GM19463 (cell line): Measurements from ENCODE around the gene SLC6A9.

Source experiments
- ATAC-seq: cut with Tn5 transposase; IDR thresholded peaks from one replicate; pipeline ENCODE4 v1.9.1; 2021; ENCODE audit warnings: mild to moderate bottlenecking, moderate library complexity; ENCODE audit not compliant: unreplicated experiment

Gene SLC6A9

DNA sequence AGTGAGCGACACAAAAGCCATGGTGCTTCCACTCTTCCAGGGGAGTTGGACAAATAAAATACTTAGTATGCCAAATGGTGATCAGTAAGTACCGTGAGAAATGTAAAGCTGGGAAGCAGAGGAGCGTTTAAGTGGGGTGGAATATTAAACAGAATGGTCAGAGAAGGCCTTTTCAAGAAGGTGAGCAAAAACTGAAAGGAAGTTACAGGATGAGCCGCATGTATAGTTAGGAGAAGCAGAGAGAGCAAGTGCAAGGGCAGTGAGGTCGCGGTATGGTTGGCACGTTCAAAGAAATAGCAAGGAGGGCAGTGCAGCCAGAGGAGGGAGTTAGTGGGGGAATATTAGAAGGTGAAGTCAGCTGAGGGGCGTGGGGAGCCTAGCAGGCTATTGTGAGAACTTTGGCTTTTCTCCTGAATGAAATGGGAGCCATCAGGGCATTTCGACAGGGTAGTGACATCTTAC is 57.2 kb downstream of the SLC6A9 start:
- no peak for ATAC-seq

DNA sequence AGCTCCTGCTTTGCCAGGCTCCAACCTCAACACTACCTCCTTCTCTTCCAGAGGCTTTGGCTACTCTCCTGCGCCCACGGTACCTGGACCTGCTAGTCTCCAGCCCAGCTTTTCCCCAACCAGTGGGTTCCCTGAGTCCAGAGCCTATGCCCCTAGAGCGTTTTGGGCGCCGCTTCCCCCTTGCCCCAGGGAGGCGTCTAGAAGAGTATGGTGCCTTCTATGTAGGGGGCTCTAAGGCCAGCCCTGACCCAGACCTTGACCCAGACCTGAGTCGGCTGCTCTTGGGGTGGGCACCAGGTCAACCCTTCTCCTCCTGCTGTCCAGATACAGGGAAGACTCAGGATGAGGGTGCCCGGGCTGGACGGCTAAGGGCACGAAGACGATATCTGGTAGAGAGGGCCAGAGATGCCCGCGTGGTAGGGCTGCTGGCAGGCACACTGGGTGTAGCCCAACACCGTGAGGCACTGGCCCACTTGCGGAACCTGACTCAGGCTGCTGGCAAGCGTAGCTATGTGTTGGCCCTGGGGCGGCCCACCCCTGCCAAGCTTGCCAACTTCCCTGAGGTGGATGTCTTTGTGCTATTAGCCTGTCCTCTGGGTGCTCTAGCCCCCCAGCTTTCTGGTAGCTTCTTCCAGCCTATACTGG is 59.8 kb downstream of the SLC6A9 start:
- no peak for ATAC-seq

DNA sequence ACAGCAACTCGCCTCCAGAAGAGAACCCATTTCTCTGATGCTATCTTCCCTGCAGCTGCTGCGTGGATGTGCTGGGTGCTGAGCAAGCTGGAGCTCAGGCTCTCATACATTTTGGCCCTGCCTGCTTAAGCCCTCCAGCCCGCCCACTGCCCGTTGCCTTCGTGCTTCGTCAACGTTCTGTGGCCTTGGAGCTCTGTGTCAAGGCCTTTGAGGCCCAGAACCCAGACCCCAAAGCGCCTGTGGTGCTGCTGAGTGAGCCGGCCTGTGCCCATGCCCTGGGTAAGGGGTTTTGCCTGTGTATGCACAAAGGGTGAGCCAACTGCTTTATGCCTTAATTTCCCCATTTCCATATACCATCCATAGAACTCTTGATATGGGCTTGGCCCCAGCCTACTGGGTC is 60.4 kb downstream of the SLC6A9 start:
- no peak for ATAC-seq

DNA sequence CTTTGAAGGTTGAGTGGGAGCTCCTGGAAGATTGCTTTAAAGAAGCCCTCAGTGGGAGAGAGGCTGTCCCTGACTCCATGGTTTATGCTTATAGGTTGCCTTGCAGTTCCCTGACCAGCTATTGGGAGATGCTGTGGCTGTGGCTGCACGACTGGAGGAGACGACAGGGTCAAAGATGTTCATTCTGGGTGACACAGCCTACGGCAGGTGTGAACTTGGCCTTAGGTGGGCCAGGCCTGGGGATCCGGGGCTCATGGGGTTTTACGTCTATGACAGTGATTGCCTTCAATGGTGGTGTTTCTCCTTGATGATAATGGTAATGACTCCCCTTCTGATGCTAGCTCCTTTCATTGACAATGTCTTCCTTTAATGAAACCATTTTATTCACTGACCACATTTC is 60.8 kb downstream of the SLC6A9 start:
- no peak for ATAC-seq

DNA sequence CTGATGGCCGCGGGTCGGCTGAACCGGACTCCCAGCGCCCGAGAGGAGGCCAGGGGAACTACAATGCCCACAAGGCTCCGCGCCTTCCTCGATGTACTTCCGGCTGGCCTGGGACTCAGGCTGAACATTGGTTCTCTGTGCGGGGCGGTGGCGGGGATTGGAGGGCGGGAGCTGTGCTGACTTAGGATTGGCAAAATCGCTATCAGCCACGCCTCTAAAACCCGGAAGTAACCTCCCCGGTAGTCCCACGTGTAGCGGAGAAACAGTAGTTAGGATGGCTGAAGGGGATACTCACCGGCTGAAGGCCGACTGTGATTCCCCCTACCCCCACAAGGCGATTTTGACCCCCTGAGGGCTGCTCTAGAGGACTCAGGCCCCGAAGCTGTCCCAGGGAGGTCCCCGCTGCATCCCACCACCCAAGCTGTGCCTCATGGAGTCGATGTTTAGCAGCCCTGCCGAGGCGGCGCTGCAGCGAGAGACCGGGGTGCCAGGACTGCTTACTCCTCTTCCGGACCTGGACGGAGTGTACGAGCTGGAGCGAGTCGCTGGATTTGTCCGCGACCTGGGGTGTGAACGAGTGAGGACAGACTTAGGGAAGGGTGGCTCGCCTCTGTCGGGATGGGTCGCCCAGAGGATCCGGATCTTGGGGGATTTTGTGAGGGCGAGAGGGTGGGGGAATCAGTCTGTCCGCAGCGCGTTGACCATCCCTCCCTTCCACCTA is 61.4 kb downstream of the SLC6A9 start, which contains the start of gene DPH2:
Gene DPH2, plus strand, starts transcription at position 265 of the 721 bp plus-strand sequence. Its CDS starts 166 bp downstream, at position 431.
- ATAC-seq = peak; percentile 91

DNA sequence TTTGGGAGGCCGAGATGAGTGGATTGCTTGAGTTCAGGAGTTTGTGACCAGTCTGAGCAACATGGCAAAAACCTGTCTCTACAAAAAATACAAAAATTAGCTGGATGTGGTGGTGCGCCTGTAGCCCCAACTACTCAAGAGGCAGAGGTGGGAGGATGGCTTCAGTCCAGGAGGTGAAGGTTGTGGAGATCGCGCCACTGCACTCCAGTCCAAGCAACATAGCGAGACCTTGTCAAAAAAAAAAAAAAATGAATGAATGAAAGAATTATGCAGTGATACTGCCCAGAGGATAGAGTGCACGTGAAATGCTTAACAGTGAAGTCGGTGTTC is 61.9 kb downstream of the SLC6A9 start:
- ATAC-seq = no peak

DNA sequence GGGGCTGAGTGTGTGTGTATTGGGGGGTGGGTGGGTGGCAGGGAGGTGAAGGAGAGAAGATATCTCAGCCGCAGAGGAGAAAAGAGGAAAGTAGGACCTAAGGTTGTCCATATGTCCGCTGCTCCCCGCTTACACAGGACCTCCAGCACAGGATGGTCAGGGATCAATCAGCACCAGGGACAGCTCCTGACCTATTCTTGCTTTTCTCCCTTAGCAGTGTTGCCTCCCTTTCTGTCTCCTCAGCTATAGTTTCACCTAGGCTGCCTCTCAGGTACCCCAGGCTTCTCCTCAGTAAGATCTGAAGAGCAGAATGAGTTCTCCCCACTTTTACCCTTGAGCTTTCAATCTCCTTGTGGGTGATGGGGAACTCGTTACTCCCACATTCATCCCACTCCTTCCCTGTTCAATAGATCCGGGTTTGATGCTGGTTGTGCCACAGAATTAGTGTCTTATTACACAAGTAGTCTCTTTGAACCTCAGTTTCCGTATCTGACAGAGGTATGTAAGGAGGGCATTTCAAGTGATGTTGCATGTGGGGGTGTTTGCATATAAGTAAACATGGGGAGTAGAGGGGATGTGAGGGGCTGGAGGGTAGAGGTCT is 62.8 kb downstream of the SLC6A9 start:
- no peak for ATAC-seq

DNA sequence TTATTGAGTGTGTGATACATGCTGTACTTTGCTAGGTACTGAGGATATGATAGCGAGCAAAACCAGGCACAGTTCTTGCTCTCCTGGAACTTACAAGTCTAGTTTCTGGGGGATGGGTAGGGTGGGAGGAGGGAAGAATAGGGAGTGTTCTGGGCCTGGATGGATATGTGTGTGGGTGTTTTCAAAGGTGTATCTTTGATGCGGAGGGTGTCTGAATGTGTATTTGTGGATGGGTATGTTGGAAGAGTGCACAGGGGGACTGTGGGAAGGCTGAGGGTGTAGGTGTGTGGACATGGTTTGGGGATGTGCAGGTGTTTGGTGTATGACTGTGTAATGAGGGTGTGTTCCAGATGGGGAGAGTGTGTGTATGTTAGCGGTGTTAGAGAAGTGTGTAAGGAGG is 65.9 kb downstream of the SLC6A9 start:
- no peak for ATAC-seq

DNA sequence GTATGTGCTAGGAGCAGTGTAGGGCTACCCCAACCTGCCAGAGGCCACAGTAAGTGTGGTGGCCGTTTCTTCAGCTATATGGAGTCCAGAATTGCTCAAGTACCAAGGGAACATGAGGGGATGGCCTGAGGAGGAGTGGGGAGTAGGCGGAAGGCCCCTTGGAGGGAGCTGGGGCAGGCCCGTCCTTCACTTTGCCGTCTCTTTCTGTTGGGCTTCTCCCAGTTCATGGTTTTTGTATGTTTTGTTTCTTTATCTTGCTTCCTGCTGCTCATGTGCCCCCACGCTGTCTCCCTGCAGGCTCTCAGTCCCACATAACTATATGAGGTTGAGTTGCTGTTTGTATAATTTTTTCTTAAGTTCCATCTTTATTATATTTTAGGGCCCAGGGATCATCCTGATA is 67.4 kb downstream of the SLC6A9 start:
- ATAC-seq = no peak

DNA sequence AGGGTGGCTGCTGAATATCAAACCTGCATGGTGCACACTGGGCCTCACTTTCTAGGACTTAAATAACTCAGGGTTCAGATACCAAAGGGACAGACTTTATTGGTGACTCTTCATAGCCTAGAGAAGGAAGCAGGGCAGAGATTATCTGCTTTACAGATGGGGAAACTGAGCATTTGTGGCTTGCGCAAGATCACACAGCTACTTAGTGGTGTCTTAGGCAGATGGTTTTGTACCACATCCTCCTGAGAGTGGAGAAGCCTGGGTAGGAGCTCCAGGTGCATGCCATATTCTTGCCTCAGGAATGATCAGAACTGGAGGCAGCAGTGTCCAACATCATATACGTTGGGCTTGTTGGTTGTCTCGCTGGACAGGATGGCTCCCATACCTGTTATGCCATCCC is 68.3 kb downstream of the SLC6A9 start:
- ATAC-seq = no peak

DNA sequence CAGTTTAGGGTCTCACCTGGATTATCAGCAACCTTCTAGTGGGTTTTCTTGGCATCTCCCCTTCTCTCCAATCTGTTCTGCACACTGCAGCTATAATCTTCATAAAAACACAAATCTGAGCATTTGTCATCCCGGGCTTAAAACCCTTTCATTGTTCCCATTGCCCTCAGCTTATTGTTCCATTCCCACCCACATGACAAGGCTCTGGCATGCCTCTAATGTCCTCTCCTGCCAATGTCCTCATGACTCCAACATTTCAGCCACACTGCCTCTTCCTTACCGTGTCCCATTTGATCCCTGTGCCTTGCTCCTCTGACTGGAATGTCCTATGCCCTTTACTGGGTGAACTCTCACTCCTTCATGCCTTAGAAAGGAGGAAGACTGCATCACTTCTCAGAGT is 68.9 kb downstream of the SLC6A9 start:
- no peak for ATAC-seq

DNA sequence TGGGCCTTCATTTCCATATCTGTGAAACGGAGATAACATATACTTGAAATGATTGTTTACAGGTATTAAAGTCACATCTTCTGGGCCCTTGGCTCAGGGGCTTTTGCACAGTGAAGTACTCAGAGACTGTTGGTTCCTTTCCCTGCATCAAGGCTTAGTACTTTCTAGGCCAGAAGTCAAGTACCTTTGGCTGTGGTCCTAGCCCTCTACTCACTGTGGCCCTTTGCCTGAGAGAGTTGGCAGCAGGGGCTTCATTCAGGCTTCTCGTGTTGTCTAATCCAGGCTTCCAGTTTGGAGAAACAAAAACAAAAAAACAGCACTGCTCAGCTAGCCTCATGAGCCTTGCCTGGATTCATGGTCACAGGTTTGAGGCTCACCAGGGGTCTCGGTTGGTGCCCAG is 69.6 kb downstream of the SLC6A9 start:
- ATAC-seq = no peak

DNA sequence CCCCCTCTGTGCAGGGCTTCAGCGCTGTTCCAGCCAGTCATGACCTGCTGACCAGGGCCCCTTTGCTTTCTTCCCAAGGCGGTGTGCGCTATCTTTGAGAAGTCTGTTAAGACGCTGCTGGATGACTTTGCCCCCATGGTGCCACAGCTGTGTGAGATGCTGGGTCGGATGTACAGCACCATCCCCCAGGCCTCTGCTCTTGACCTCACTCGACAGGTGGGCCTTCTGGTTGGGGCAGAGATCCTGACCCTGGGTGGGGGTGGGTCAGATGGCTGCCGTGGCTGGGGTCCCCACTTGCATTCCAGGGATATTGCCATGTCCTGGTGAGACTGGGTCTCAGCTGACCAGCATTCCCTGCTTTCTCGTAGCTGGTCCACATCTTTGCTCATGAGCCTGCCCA is 70.5 kb downstream of the SLC6A9 start:
- no peak for ATAC-seq

DNA sequence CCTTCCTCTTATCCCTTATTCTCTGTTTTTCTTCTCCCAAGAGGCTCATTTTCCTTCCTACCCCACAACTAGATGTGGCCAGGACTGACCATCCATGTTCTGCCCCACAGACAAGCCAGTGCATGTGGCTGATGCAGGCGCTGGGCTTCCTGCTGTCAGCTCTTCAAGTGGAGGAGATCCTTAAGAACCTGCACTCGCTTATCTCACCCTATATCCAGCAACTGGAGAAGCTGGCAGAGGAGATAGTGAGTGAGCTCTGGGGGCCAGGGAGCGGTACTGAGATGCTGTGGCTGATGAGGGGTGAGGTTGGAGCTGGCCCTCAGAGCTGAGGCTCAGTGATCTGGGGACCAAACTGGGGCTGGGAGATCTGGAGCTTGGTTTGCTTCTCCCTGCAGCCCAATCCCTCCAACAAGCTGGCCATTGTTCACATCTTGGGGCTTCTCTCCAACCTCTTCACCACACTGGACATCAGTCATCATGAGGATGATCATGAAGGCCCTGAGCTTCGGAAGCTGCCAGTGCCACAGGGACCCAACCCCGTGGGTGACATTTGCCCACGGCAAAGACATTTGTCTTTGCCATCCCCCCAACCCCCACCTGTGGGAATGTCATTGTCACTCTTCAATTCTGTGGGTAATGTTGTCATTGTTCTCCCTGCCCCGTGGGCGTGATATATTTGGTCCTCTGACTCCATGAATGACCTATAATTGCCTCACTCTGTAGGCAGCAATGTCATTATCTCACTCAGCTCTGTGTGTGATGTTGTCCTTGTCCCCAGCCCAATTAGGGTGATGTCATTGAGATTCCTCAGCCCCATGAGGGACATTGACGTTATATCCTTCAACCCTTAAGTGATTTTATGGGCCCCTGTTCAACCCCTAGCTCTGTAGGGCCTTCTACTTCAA is 72.7 kb downstream of the SLC6A9 start:
- ATAC-seq = no peak

DNA sequence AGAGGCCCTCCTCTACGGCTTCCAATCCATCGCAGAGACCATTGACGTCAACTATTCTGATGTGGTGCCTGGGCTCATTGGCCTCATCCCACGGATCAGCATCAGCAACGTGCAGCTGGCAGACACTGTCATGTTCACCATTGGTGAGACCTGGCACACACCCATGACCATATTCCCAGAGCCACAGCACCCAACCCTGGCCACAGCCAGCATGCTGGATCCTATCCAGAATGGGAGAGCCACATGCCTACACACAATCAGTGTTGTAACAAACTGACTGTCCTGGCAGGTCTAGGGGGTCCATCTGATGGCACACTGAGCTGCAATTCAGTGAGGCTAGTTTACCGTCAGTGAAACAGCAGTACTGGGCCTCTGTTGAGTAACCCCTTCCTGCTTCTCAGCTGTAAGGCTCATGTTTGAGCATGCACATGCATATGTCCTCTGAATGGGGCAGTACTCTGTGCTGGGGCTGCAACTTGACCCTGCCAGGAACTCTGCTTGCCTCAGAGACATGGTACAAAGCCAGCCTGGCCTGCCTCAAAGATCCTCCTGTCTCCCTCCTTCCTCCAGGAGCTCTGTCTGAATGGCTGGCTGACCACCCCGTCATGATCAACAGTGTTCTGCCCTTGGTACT is 73.7 kb downstream of the SLC6A9 start:
- ATAC-seq = no peak

DNA sequence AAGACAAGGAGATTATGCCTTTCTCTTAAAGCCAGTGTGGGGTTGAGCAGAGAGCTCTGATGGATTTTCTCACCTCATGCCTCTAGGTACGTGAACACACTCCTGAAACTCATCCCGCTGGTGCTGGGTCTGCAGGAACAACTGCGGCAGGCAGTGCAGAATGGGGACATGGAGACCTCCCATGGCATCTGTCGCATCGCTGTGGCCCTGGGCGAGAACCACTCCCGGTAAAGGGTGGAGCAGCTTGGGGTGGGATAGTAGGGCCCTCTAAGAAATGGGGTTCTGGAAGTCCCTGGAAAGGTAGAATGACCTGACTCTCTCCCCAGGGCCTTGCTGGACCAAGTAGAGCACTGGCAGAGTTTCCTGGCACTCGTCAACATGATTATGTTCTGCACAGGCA is 75.0 kb downstream of the SLC6A9 start:
- ATAC-seq = no peak

DNA sequence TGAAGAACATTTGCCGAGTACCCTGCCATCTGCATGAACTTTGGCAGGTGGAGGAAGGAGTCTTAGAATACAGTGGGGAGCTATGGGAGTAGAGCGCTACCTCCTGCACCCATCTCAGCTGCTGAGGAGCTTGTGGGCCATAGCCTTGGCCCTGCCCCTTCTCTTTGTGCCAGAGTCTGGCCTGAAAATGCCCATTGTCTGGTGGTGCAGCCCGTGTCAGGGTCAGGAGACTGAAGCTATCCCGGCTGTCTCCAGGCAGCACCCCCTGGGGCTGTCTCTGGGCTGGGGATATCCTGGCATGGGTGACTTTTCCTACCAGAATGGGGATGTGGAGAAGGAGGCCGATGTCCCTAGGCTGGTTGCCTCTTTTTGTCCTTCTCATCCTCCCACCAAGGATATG is 77.2 kb downstream of the SLC6A9 start:
- ATAC-seq = no peak

DNA sequence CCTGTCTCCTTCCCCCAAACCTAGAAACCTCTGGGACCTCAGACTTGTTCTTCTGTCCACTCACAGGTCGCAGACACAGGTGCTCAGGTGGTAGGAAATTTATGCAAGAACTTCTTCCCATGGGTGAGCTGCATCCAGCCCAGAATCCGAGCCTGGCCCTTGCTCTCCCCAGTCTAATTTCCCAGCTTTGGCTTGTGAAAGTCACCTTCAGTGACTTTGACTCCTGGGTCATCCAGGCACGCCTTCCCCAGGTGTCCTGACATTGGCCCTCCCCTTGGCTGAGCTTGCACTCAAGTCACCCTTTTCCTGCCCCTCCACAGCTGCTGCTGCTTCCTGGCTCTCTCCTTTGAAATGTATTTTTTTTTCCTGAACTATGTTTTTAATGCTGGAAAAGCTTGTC is 77.9 kb downstream of the SLC6A9 start:
- no peak for ATAC-seq

DNA sequence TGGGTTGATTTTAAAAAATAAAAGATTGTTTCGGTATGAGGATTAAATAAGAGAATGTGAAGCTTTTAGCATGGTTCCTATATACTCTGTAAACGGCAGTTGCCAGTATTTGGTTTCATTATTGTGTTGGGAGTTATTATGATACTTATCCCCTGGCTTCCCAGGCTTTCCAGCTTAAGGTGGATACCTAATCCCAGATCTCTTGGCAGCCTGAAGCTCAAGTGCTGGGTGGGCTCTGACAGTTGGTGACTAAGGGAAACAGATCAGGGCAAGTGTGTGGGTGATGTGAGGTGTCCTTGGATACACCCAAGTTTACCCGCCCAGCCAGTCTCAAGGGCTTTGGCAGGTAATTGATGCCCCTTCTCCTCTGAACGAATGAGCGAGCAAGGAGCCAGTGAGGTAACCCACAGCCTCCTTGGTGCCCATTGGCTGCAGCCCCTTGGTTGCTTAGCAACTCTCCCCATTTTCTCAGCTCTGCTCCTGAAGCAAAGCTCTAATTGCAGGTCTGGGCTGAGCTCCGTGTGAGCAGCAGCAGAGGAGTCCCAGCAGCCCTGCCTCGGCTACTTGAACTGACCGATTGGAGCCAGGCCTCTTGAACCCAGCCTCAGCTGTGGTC is 78.4 kb downstream of the SLC6A9 start:
- ATAC-seq = no peak
